Peyer's patch (tissue), 4 donors: Measurements from ENCODE around the gene PIP5K1A. TPM values are rescaled to one million over a fixed set of nuclear protein-coding genes. Genes with fewer than 3 reads are reported as not detected.
A peak's percentile ranks its signal among the peaks of the same experiment; 100 is the strongest.

Experiments
- DNase-seq, 3 donors: peaks; one replicate each; pipeline ENCODE4 v3.0.0-alpha.2; 2017 to 2019
- H3K27ac ChIP-seq, 4 donors: fragments of 200-600 bp; sonication (generic); one replicate each; pipeline ENCODE4 v1.5.1; 2016 to 2019
- H3K27me3 ChIP-seq, 2 donors: fragments of 200-600 bp; sonication (generic); one replicate each; pipeline ENCODE4 v1.5.1; 2019
- H3K36me3 ChIP-seq, 3 donors: fragments of 200-600 bp; sonication (generic); one replicate each; pipeline ENCODE4 v1.5.1; 2016 to 2019
- H3K4me1 ChIP-seq, 4 donors: fragments of 200-600 bp; sonication (generic); one replicate each; pipeline ENCODE4 v1.5.1; 2016 to 2019
- H3K4me3 ChIP-seq, 4 donors: fragments of 200-600 bp; sonication (generic); 1 replicate in 3 of 4; 2 replicates in 1 of 4; pipeline ENCODE4 v1.5.1; 2016 to 2019; ENCODE audit warnings: mild to moderate bottlenecking in 1 of 4
- H3K9me3 ChIP-seq, 4 donors: fragments of 200-600 bp; sonication (generic); one replicate each; pipeline ENCODE4 v1.5.1; 2016 to 2019; ENCODE audit warnings: mild to moderate bottlenecking in 1 of 4
- CTCF ChIP-seq, 6 experiments: fragments of 450-650 bp in 4 of 6; fragments of 200-600 bp in 2 of 6; sonication (generic) in 1 of 6; IDR thresholded peaks; one replicate each; pipeline ENCODE4 v1.5.1; 2017 to 2019; ENCODE audit warnings: antibody characterized with exemption in 6 of 6, mild to moderate bottlenecking in 3 of 6, moderate library complexity in 1 of 6
- POLR2A ChIP-seq, 2 donors: fragments of 450-650 bp; IDR thresholded peaks; one replicate each; pipeline ENCODE4 v1.5.1; 2017; ENCODE audit warnings: antibody characterized with exemption in 2 of 2, mild to moderate bottlenecking in 2 of 2, moderate library complexity in 2 of 2
- total RNA-seq, 4 donors: library from RNA; depleted of rRNA; stranded (reverse); fragments of >200 nt; gene quantifications; one replicate each; pipeline ENCODE4 v1.1.0, GENCODE V29; 2016

Gene PIP5K1A
- total RNA-seq, 4 donors from 2014 or later: 54.5 to 118 (median 97.6) TPM

- TF ChIP-seq CTCF (IDR thresholded peaks at IDR 0.05) (no peak), POLR2A (IDR thresholded peaks at IDR 0.05) (no peak)
- Histone ChIP-seq H3K4me1 (peaks cover 0 to 10% (median 0%) of the 10 kb centered on the region in 4 donors), H3K27ac (no peak overlapping the region), H3K27me3 (no peaks in the 10 kb centered on the region), H3K36me3 (peaks cover 0 to 30% (median 0%) of the 10 kb centered on the region in 3 donors), H3K4me3 (no peak overlapping the region), H3K9me3 (no peaks in the 10 kb centered on the region)
- DNase-seq: no peak
Observed at GRCh38 chr1:151159373-151159772, 39.0 kb upstream of the PIP5K1A start.

- TF ChIP-seq CTCF (IDR thresholded peaks at IDR 0.05): no peak
- TF ChIP-seq POLR2A (IDR thresholded peaks at IDR 0.05): no peak
- H3K9me3 ChIP-seq: no peaks in the 10 kb centered on the region
- peak overlapping the region; percentile 79 to 84 (median 82) for H3K27ac ChIP-seq
- peaks cover 0 to 33% (median 0%) of the 10 kb centered on the region in 3 donors for H3K36me3 ChIP-seq
- DNase-seq: no peak
- peaks cover 0 to 19% (median 8%) of the 10 kb centered on the region in 4 donors for H3K4me1 ChIP-seq
- H3K4me3 ChIP-seq: peak overlapping the region; percentile 74 to 88 (median 77)
- H3K27me3 ChIP-seq: no peaks in the 10 kb centered on the region
Observed at GRCh38 chr1:151164732-151165280, 33.5 kb upstream of the PIP5K1A start.

DNA sequence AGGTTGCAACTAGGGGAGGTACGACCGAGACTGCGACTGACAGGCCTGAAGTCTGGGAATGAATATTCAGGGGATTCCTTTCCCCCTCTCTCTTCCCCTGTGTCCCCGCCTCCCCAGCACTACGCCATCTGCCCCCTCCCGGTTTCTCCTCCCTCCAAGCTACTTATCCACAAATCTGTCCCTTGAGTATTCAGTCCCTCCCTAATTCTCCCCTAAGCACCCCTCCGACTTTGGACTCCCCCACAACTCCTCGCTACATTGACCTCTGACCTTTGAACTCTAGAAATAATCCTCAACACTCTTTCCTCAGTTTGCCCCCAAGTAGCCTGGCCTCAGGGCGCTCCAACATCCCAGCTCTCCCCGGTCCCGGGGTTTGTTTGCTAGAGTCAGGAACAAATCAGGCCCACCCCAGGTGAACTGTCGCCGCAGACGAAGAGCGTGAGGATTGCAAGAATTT is 33.0 kb upstream of the PIP5K1A start:
- DNase-seq: peak in 2 of 3 donors; percentile 59 to 61
- Histone ChIP-seq H3K9me3 (no peaks in the 10 kb centered on the region), H3K4me3 (peak overlapping the region; percentile 74 to 88 (median 77)), H3K4me1 (peaks cover 0 to 19% (median 8%) of the 10 kb centered on the region in 4 donors), H3K27me3 (no peaks in the 10 kb centered on the region), H3K27ac (peak overlapping the region; percentile 79 to 84 (median 82)), H3K36me3 (peaks cover 0 to 36% (median 0%) of the 10 kb centered on the region in 3 donors)
- no peak for TF ChIP-seq CTCF (IDR thresholded peaks at IDR 0.05)
- TF ChIP-seq POLR2A (IDR thresholded peaks at IDR 0.05): no peak

DNA sequence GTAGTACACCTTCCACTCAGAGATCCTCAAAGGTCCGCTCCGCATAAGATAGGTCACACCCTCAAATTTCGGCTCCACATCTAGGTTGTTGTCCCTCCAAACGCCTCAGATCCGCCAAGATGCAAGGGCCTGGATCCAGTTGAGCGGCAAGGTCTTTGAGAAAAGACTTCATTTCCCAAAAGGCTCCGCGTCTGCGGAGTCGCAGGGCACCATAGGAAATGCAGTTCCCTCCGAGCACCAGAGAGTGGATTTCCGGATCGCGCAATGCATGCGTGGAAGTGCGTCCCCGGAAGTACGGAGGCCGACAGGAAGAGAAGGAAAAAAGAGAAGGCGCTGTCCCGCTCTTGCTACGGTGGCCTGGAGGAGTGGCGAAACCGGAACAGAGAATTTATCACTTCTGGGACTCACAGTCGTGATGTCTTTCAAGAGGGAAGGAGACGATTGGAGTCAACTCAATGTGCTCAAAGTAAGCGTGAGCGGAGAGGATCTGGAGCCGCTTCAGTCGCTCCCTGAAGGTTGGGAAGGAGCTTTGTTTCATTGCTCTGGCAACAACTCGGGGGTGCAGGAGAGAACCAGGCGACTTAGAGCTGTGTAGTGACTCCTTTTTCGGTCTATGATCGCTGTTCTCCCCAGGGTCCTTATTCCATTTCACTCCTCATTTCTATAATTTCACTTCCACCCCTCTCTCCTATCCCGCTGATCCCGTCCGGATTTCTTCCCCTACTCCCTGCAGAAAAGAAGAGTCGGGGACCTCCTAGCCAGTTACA is 32.4 kb upstream of the PIP5K1A start, which contains the start of the genes LYSMD1 and SCNM1:
LYSMD1 (minus strand) TSS at position 165 of the 767 bp plus-strand sequence. CDS start 644 bp downstream, outside the sequence.
SCNM1 (plus strand) TSS at position 407 of the 767 bp plus-strand sequence; CDS start at position 416, 9 bp downstream.
- TF ChIP-seq POLR2A (IDR thresholded peaks at IDR 0.05) (peak; percentile 9 to 50), CTCF (IDR thresholded peaks at IDR 0.05) (peak in 4 of 6 experiments; percentile 33 to 54 (median 38))
- peak; percentile 95 to 99 (median 96) for DNase-seq
- Histone ChIP-seq H3K27me3 (no peaks in the 10 kb centered on the region), H3K4me1 (peaks cover 0 to 19% (median 8%) of the 10 kb centered on the region in 4 donors), H3K9me3 (no peaks in the 10 kb centered on the region), H3K27ac (peak within 1 kb of the TSS; percentile 79 to 84 (median 82)), H3K4me3 (peak within 1 kb of the TSS; percentile 74 to 88 (median 77)), H3K36me3 (peaks cover 0 to 34% (median 0%) of the 10 kb centered on the region in 3 donors)

- TF ChIP-seq POLR2A (IDR thresholded peaks at IDR 0.05) (no peak), CTCF (IDR thresholded peaks at IDR 0.05) (no peak)
- Histone ChIP-seq H3K4me1 (peaks cover 0 to 19% (median 8%) of the 10 kb centered on the region in 4 donors), H3K9me3 (no peaks in the 10 kb centered on the region), H3K4me3 (peak overlapping the region; percentile 74 to 88 (median 77)), H3K27me3 (no peaks in the 10 kb centered on the region), H3K27ac (peak overlapping the region in 3 of 4 donors; percentile 79 to 84 (median 82)), H3K36me3 (peaks cover 0 to 36% (median 0%) of the 10 kb centered on the region in 3 donors)
- DNase-seq: no peak
Observed at GRCh38 chr1:151166505-151166956, 31.8 kb upstream of the PIP5K1A start.
